Measurements from ENCODE around the gene MYH7.

The MYH7 gene

DNA sequence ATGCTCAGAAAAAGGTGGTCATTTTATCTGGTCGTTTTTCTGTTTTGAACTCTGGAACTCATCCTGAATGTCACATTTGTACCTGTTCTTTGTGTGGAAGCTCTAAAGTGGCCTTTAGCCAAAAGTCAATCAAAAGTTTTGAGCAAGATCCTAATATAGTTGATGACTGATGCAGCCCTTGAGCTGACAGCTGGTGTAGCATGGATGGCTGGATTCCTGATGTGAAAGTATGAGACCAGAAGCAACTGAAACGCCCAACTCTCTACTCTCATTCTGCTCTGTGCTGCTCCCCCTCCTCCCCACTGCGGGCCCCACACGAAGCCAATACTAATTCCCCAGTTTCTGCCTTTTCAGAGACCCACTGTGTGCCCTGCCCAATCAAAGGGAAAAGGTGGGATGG lies 10.3 kb upstream of the MYH7 start:
- no peak overlapping the region for H3K4me3 ChIP-seq (ENCODE audit: low read depth, low read length)
- no peak for DNase-seq (ENCODE audit: low read depth)
- TF ChIP-seq POLR2A (IDR thresholded peaks at IDR 0.05; ENCODE audit: extremely low read depth, insufficient read length), result no peak
- TF ChIP-seq MYC (IDR thresholded peaks at IDR 0.05; ENCODE audit: low read depth, low read length), result no peak

DNA sequence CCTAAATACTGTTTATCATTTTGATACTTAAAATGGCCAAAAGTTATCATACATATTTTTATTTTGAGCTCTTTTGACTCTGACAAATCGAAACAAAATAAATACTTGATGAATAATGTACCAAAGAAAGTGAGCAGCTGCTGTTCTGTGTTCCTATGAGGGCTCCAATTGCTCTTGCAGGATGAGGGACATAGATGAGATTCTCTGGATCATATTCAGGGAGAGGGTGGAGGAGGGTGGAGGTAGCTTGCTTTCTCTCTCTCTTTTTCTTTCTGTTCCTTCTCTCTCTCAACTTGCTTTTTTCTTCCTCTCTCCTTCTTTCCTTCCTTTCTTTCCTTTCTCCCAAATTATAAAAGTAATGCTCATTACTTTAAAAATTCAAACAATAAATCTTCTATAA lies 8.9 kb upstream of the MYH7 start:
- no peak for DNase-seq (ENCODE audit: low read depth)
- TF ChIP-seq POLR2A (IDR thresholded peaks at IDR 0.05; ENCODE audit: extremely low read depth, insufficient read length) (no peak), MYC (IDR thresholded peaks at IDR 0.05; ENCODE audit: low read depth, low read length) (no peak)
- TF ChIP-seq, protein P1, sequence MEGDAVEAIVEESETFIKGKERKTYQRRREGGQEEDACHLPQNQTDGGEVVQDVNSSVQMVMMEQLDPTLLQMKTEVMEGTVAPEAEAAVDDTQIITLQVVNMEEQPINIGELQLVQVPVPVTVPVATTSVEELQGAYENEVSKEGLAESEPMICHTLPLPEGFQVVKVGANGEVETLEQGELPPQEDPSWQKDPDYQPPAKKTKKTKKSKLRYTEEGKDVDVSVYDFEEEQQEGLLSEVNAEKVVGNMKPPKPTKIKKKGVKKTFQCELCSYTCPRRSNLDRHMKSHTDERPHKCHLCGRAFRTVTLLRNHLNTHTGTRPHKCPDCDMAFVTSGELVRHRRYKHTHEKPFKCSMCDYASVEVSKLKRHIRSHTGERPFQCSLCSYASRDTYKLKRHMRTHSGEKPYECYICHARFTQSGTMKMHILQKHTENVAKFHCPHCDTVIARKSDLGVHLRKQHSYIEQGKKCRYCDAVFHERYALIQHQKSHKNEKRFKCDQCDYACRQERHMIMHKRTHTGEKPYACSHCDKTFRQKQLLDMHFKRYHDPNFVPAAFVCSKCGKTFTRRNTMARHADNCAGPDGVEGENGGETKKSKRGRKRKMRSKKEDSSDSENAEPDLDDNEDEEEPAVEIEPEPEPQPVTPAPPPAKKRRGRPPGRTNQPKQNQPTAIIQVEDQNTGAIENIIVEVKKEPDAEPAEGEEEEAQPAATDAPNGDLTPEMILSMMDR (IDR thresholded peaks at IDR 0.05; ENCODE audit: low read depth, low read length), result no peak
- TF ChIP-seq, protein P2, sequence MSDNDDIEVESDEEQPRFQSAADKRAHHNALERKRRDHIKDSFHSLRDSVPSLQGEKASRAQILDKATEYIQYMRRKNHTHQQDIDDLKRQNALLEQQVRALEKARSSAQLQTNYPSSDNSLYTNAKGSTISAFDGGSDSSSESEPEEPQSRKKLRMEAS (IDR thresholded peaks at IDR 0.05; ENCODE audit: low read depth, low read length), result no peak

DNA sequence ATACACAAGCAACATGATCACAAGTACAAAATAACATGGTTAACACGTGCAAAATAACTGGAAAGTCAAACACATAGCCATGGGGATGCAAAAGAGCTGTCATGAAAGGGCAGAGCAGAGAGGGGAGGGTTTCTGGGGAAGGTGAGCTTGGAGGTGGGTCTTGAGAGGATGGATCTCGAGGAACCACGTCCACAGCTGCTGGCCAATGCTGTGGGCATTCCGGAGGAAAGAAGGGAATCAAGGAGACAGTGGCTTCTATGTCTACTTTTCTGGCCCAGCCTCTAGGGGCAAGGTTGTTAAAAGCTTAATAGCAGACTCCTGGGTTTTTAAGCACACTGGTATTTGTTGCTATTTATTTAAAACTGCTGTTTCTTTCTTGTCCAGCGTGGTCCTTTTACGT lies 8.4 kb upstream of the MYH7 start:
- TF ChIP-seq POLR2A (IDR thresholded peaks at IDR 0.05; ENCODE audit: extremely low read depth, insufficient read length), result no peak
- TF ChIP-seq, protein P1 (IDR thresholded peaks at IDR 0.05; ENCODE audit: low read depth, low read length), result no peak
- TF ChIP-seq, protein P2 (IDR thresholded peaks at IDR 0.05; ENCODE audit: low read depth, low read length), result no peak
- no peak for TF ChIP-seq MYC (IDR thresholded peaks at IDR 0.05; ENCODE audit: low read depth, low read length)
- H3K4me3 ChIP-seq (ENCODE audit: low read depth, low read length), result no peak overlapping the region
- no peak for DNase-seq (ENCODE audit: low read depth)

More for the DNA sequence above, 8.9 kb upstream of the MYH7 start:
- H3K4me3 ChIP-seq (ENCODE audit: low read depth, low read length), result no peak overlapping the region

DNA sequence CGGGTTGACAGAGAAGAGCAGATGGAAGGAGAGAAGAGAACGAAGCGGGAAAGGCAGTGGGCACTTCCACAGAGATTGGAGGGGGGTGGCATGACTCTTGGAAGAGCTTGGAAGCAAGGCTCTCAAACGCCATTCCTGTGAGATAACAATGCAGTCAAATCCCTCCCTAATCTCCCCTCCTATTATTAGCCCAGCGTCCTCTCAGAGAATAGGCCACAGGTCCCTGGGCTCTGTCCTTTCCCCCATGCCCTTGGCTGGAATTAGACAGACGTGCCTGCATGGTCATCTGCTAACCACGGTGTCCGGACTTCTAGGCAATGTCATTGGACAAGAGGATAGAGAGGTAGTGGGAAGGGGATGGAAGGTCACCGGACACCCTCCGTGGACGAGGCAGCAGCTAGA lies 8.0 kb upstream of the MYH7 start:
- no peak for DNase-seq (ENCODE audit: low read depth)
- H3K4me3 ChIP-seq (ENCODE audit: low read depth, low read length), result no peak overlapping the region
- TF ChIP-seq POLR2A (IDR thresholded peaks at IDR 0.05; ENCODE audit: extremely low read depth, insufficient read length), result no peak
- no peak for TF ChIP-seq MYC (IDR thresholded peaks at IDR 0.05; ENCODE audit: low read depth, low read length)
- TF ChIP-seq, protein P2 (IDR thresholded peaks at IDR 0.05; ENCODE audit: low read depth, low read length), result no peak
- TF ChIP-seq, protein P1 (IDR thresholded peaks at IDR 0.05; ENCODE audit: low read depth, low read length), result no peak

DNA sequence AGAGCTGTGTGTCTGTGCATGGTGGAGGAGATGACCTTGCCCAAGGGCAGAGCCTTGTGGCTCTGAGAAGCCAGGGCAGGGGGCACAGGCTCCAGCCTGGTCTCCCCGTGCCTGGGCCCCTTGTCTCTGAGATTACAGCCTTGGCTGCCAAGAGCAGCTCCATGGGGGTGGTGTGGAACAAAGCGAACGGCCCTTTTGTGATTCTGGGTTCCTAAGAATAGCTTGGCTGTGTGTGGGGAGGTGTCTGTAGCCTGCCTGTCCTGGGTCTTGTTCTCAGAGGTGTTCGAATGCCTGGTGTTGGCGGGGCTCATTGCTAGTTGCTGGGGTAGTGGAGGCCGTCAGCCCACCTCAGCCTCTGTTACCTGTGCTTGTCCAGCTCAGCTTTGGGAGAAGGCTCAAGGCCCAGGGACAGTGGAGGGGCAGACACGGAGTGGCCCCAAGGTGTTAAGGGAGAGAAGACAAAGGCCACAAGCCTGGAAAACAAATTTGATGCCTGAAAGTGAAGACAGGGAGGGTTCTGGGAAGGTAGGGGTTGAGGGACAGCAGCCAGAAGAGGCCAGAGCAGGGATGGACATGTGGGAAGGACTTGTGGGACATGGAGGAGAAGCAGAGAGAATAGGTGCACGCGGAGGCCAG lies 7.4 kb upstream of the MYH7 start:
- no peak for DNase-seq (ENCODE audit: low read depth)
- no peak for TF ChIP-seq POLR2A (IDR thresholded peaks at IDR 0.05; ENCODE audit: extremely low read depth, insufficient read length)
- TF ChIP-seq, protein P1 (IDR thresholded peaks at IDR 0.05; ENCODE audit: low read depth, low read length), result no peak
- no peak for TF ChIP-seq MYC (IDR thresholded peaks at IDR 0.05; ENCODE audit: low read depth, low read length)
- TF ChIP-seq, protein P2 (IDR thresholded peaks at IDR 0.05; ENCODE audit: low read depth, low read length), result no peak
- no peak overlapping the region for H3K4me3 ChIP-seq (ENCODE audit: low read depth, low read length)

DNA sequence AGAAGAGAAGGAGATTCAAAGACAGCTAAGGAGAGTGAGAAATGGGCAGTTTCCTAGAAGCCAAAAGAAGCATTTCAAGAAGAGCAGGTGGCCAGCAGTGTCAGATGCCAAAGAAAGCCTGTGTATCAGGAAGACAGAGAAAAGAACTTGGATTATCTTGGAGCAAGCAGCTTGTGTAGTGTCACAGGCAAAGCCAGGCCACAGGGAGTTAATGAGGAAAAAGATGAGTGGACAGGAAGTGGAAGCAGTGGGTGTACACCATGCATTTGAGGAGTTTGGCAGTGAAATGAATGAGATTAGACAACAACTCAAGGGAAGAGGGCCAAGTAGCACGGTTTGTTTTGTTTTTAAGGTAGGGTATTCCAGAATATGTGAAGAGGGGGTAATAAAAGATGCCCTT lies 5.6 kb upstream of the MYH7 start:
- TF ChIP-seq MYC (IDR thresholded peaks at IDR 0.05; ENCODE audit: low read depth, low read length) (no peak), POLR2A (IDR thresholded peaks at IDR 0.05; ENCODE audit: extremely low read depth, insufficient read length) (no peak)
- TF ChIP-seq, protein P1 (IDR thresholded peaks at IDR 0.05; ENCODE audit: low read depth, low read length), result no peak
- TF ChIP-seq, protein P2 (IDR thresholded peaks at IDR 0.05; ENCODE audit: low read depth, low read length), result no peak
- no peak overlapping the region for H3K4me3 ChIP-seq (ENCODE audit: low read depth, low read length)
- DNase-seq (ENCODE audit: low read depth), result no peak

Data from NB4 (cell line).